Measurements from ENCODE around the gene TWIST2.

- TF ChIP-seq, protein P1, sequence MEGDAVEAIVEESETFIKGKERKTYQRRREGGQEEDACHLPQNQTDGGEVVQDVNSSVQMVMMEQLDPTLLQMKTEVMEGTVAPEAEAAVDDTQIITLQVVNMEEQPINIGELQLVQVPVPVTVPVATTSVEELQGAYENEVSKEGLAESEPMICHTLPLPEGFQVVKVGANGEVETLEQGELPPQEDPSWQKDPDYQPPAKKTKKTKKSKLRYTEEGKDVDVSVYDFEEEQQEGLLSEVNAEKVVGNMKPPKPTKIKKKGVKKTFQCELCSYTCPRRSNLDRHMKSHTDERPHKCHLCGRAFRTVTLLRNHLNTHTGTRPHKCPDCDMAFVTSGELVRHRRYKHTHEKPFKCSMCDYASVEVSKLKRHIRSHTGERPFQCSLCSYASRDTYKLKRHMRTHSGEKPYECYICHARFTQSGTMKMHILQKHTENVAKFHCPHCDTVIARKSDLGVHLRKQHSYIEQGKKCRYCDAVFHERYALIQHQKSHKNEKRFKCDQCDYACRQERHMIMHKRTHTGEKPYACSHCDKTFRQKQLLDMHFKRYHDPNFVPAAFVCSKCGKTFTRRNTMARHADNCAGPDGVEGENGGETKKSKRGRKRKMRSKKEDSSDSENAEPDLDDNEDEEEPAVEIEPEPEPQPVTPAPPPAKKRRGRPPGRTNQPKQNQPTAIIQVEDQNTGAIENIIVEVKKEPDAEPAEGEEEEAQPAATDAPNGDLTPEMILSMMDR (conservative IDR thresholded peaks at IDR 0.05; ENCODE audit: low read depth, low read length), result no peak
- no peak for TF ChIP-seq EZH2 (IDR thresholded peaks at IDR 0.05; ENCODE audit: borderline replicate concordance, low read depth, low read length, poor library complexity, severe bottlenecking)
Observed at GRCh38 chr2:238914648-238915015, 66.7 kb downstream of the TWIST2 start.
